NOMO-1 treated with DMSO at 0.1 percent for 48 hours (cell line): ENCODE results near the gene NUP35.

Source experiments
- DNase-seq: peaks from one replicate; lab custom pipeline; 2025; ENCODE audit not compliant: unreplicated experiment; lab: John Stamatoyannopoulos, UW

NUP35 gene, protein sequence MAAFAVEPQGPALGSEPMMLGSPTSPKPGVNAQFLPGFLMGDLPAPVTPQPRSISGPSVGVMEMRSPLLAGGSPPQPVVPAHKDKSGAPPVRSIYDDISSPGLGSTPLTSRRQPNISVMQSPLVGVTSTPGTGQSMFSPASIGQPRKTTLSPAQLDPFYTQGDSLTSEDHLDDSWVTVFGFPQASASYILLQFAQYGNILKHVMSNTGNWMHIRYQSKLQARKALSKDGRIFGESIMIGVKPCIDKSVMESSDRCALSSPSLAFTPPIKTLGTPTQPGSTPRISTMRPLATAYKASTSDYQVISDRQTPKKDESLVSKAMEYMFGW

DNA sequence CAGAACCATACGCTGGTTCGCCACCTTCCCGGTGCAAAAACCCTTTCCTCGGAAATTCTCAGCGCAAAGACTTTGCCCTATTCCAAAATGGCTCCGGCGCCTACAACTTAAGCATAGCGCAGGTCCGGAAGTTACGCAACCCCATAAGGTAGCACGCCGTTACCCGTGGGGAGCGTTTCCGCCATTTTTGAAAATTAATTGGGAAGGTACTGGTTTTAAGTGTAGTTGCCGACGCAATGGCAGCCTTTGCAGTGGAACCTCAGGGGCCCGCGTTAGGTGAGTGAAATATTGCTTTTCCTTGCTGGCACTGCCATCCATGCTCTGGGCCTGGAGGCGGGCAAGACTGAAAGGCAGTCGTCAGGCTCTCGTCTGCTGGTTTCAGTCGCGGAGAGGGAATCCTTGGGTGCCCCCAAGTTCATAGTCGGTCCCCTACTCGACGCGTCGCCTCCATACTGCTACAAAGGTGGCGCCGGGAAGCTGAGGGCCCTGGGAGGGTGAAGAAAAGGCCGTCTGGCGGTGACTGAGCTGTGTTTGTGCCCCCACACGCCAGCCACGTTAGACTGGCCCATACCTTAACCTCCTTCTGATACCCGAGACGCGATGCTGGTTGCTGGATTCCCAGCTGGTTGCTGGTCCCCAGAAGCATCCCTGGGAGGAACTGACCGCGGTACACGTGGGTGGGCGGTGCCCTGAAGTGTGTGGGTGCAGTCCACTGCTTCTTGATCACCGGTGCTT lies at the start of gene NUP35:
TSS of gene NUP35 (plus strand) at position 222 of the 735 bp plus-strand sequence. CDS start at position 237, 15 bp downstream.
- DNase-seq = peak; percentile 80

DNA sequence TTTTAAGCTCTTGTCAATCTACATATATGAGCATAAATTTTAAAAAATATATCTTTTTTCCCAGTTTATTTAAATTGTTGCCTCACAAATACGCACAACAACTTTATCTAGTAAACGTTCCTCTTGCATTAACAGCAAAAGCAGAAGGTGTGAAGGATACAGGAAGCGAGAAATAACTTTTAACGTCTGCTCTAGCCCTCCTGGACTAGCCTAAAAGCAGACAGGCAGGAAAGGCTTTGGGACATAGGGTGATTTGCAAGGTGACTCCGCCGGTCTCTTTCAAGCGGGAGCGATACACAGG lies 46.1 kb upstream of the NUP35 start:
- DNase-seq = peak; percentile 55

DNA sequence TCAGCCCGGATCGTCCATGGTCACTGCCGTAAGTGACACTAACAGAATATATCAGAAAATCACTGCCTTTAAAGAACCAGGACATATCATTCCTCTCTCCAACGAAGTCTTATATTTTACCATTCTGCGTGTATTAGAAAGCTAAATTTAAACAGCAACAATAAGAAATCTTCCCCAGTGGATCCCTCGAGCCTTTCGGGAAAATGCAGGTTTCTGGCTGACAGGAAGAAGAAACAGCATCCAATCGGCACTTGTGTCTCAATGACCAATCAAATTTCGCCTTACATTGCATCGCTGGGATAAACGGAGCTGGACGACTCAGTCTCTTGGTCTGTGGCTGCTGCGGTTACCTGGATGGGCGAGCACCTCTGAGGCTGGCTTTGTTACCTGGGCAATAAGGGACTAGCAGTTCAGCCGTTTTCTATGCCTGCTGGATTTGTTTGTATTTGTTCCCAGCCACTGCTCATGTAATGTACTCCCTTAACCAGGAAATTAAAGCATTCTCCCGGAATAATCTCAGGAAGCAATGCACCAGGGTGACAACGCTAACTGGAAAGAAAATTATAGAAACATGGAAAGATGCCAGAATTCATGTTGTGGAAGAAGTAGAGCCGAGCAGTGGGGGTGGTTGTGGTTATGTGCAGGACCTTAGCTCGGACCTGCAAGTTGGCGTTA lies 45.6 kb upstream of the NUP35 start, which contains the start of gene DUSP19:
TSS of gene DUSP19 (plus strand) at position 284 of the 675 bp plus-strand sequence. CDS start at position 471, 187 bp downstream.
- peak; percentile 60 for DNase-seq

DNA sequence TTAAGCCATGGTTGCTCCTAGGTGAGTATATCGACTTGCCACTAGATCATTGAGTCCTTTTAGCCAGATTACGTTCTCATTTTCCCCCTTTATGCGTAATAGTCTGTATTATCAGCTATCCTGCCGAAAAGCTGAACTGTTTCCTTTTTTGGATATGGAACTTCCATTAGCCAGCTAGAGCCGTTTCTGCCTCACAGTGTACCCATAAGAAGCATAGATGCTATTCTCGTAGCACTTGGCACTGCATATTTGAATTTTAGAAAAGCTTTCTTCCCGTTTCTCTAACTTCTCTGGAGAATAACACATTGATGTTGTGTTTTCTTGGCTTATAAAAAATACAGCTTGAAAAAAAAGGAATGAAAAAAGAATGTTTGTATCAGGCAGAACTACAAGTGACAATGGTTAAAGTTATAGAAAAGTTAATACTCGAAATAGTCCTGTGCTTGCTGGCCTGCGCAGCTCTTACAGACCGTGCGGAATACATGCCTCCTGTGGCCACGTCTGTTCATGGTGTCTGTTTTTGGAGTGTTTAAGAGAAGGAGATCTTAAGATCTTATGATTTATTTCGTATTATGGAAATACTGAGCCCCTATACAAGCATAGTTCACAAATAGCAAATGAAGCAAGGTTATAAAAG lies 45.0 kb upstream of the NUP35 start:
- peak; percentile 4 for DNase-seq

DNA sequence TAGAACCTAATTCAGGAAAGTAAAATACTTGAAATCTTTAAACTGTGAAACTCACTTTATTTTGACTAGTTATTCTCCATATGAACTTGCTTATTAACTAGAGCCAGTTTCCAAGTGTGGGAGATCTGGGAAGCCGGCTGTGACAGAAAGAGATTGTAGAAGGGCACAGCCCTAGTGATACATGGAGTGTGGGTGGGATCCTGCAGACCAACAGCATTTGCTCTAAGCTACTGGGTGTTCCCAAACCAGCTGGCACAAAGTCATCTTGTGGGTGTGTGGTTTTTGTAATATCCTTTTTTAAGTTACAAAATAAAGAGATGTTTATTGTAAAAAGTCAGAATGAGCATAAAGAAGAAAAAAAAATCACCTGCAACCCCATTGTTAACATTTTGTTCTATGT lies 42.3 kb upstream of the NUP35 start:
- no peak for DNase-seq

DNA sequence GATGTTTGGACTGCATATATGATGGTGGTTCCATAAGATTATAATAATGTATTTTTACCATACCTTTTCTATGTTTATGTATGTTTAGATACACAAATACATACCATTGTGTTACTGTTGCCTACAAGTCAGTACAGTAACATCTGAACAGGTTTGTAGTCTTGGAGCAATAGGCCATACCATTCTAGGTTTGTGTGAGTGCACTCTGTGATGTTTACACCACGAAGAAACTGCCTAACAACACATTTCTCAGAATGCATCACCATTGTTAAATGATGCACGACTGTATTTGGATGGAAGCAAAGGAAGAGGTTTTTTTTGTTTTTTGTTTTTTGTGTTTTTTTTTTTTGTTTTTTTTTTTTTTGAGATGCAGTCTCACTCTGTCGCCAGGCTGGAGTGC lies 36.2 kb upstream of the NUP35 start:
- no peak for DNase-seq

DNA sequence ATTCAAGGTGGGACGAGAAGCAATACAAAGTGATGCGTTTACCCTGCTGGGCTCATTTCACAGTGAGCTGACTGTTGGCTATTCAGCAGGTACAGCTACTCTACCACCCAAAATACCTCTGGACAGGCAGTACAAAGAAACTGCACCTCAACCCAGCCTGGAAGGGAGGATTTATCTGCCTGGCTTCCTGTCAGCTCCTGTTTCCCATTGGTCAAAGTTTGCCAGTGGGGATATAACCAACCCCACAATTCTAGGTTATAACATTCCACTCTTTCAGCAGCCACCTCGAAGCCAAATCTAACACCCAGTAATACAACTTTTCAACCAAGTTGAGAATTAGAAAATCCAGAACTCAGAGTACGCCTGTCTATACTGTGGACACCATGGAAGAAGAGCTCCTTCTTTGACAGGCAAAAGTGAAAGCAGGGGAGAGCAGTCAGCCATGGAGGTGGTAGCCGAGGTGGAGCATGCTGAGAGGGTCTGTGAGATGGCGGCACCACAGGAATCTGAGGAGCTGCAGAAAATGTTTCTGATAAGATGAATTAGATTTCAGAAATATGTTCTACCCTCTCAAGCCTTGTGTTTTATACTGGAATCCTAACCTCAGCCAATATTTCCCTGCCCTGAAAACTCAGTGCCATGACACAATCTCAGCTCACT lies 34.9 kb upstream of the NUP35 start:
- no peak for DNase-seq

DNA sequence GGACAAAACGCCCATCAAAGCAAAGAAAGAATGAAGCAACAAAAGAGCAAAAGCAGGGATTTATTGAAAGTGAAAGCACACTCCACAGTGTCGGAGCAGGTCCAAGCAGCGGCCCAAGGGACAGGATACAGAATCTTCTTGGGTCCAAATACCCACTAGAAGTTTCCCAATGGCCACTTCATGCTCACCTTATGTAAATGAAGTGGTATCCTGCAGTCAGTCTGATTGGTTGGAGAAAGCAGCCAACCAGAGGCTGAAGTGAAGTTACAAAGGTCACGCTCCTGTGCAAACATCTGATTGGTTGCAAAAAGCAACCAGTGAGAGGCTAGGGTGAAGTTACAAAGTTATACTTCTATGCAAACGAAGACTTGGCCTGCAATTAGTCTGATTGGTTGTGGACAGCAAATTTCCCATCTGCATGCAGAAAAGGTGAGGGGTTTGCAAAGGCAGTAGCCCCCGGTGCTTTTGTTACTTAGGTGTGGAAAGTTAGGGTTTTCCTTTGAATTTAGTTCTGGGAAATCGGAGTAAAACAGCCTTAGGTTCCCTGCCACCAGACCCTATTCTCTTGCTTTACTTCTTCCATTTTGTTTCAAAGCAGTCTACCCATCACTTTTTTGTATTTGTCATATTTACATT lies 32.8 kb upstream of the NUP35 start:
- no peak for DNase-seq

DNA sequence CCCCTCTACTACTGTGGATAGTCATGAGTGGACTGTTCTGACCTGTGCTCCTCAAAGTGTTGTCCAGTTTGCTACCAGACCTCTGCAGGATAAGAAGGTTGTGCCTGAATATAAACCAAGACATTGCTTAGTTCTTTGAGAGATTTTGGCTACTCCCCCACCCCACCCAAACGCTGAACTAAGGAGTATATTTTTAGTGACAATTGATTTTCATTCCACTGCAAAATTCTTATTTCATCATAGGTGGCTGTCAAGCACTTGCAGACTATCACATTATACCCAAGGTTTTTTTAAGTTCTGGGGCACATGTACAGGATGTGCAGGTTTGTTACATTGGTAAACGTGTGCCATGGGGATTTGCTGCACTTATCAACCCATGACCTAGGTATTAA lies 32.3 kb upstream of the NUP35 start:
- DNase-seq = no peak

DNA sequence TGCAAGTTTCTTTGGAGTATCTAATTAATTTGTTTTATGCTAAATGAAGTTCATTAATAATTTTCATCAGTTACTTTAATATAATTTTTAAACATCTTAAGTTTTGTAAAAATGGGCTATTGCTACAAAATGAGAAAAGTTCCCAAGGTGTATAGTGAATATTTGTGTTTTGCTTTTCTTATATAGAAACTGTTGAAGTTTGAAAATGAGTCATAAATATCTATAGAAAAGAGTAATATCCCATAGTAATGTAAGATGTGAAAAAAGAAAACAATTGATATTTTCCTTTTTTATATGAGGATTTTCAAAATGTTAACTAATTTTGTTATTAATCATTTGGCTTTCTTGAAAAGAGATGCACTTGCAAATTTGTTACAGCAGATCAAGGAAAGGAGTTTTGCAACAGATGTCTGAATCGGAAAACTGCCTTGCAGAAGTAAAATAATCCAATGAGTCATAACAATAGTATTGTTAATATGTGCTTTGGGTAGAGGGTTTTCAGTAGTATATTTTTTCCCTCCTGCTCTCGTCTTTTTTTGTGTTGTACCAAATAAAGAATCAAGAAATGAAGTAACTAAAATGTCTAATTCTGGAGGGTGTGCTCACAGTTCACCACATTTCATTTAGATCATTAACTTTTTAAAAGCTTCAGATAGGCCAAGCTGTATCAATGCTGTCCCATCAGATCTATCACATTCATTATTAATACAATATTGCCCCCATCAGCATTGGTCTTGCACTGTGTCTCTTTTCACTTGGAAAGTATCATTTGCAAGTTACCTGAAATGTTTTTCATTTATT lies 30.2 kb upstream of the NUP35 start:
- no peak for DNase-seq

DNA sequence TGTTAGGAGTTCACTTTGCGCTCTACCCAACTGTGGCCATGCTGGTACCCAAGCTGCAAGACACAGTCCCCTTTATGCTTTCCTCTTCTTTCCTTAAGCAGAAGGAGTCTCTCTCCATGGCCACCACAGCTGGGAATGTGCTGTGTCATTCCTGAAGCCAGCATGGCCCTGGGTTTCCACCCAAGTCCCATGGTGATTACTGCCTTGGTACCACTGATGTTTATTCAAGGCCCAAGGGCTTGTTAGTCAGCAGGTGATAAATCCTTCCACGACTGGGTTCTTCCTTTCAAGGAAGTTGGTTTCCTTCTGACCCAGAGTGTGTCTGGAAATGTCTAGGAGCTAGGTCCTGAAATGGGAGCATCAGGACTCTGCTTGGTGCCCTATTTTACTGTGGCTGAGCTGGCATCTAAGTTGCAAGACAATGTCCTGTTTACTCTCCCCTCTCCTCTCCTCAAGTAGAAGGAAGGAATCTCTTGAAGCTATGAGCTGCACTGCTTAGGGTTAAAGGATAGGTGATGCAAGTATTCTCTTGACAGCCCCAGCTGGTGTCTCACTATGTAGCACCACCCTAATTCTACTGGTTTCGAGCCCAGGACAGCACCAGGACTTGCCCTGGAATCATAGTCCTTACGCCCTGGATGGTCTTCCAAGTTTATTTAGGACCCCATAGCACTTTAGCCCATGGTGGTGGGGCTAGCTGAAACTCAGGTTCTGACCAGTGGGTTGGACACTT lies 18.7 kb upstream of the NUP35 start:
- no peak for DNase-seq

DNA sequence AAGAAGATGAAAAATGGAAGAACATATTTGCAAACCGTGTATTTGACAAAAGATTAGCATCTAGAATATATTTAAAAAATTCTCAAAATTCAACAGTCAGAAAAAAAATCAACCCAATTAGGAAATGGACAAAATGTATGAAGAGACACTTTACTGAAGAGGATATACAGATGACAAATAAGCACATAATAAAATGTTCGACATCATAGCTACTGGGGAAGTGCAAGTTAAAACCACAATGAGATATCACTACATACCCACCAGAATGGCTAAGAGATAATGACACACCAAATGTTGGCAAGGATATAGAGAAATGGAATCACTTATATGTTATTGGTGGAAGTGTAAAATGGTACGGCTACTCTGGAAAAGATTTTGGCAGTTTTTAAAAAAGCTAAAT lies 11.7 kb upstream of the NUP35 start:
- no peak for DNase-seq

DNA sequence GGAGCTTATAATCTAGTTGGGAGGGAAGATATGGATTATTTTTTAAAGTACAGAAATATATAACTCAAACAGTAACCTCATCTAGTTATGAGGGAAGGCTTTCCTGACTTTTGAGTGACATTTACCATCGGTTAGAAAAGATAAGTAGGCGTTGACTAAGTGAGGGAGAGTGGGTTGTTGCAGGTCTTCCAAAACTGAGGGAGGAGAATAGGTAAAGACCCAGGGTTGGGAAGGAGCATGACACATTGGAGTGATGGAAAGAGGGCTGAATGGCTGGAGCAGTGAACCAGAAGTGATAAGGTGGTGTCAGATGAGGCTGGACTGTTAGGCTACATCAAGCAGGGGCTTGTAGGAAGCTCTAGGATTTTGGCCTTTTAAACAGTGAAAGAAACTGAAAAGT lies 10.6 kb upstream of the NUP35 start:
- DNase-seq = no peak

DNA sequence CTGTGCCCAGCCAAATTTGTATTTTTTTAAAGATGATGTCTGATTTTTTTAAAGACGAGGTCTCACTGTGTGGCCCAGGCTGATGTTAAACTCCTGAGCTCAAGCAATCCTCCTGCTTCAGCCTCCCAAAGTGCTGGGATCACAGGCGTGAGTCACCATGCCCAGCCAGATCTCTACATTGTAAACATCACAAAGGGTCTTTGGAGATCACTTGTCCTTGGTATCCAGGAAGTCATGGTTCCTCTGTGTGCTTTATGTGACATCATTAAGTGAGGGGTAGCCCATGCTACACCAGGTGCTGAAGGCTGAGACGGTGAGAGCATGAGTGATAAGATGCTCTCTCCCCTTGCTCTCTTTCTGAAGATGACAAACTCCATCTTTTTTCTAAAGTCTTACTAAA lies 7.0 kb upstream of the NUP35 start:
- DNase-seq = no peak

DNA sequence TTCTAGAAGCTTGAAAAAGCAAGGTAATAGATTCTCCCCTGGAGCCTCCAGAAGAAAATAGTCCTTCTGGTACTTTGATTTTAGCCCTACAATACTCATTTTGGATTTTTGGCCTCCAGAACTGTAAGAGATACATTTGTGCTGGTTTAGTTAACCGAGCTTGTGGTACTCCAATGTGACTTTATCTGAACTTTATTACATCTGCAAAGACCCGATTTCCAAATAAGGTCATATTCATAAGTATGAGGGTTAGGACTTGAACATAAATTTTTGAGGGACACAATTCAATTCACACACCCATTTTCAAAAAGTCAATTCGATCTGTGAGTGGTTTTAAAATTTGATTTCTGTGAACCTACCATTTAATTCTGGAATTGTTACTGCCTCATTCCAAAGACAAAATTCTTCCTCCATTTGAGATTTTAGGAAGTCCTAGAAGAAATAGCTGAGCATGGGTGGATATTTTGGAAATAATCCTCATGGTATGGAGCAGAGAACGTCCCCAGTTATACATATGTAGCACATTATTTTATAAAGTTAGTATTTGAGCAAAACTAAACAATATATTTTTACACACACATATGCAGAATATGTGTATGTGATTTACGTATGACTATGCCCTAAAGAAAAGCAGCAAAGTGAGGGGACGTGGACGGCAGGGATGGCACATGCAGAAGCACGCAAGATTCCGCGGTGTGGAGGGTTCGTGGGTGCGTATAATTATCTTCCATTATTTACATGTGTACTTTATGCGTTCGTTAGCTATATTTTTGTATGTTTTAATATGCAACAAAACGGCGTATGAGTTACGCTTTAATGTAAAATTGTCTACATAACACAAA lies 905 bp upstream of the NUP35 start:
- DNase-seq = no peak

DNA sequence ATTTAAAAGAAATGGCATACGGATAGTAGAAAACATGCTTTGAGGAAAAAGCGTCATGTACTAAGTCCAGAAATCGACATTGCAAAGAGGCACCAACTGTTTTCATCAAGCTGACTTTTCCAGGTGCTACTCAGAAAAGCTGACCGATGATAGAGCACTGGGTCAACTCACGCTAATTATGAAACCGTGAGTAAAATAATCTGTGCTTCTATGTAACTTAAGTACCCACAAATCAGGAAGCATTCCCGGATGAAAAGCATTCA lies 353 bp upstream of the NUP35 start:
- DNase-seq = peak; percentile 55

DNA sequence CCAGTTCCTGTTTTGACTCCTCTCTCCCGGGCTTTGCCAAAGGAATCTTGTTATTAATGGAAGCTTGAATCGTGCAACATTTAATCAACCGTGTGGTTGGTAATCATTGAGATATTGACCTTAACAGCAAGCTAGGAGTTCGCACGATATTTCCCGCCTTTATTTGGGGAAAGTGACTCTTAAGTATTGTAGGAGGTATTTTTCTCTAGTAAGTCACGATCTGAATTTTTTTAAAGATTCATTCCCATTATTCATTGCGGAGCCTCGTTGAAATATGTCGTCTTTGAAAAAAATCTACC lies 663 bp downstream of the NUP35 start:
- no peak for DNase-seq

DNA sequence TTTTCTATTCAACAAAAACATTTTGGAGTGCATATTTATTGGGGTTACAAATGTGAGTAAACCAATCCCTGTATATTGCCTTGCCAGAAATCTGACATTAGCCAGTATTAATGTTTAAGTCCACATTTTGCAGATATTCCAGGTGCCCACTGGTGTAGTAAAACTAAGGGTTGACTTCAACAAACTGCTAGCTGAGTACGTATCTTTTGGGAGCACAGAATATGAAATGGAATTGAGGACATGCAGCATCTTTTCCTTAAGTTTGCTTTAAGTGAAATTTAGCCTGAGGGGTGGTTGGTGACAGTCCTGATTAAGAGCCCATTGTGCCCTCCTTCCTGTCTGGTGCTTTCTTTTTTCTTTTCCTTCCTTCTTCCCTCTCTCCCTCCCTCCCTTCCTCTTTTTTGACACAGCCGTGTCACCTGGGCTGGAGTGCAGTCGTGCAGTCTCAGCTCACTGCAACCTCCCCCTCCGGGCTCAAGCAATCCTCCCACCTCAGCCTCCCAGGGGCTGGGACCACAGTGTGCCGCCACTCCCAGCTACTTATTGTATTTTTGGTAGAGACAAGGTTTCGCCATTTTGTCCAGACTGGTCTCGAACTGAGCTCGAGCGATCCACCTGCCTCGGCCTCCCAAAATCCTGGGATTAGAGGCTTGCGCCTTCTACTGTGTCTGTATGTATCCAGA lies 1.6 kb downstream of the NUP35 start:
- no peak for DNase-seq
